MG63 (cell line): ENCODE results near the gene OR1F1. TPM values are rescaled to one million over a fixed set of nuclear protein-coding genes. Genes with fewer than 3 reads are reported as not detected.
A peak's percentile ranks its signal among the peaks of the same experiment; 100 is the strongest.
"Not testable (repeated sequence)": the region's sequence is repeated elsewhere in the genome, so short reads cannot be mapped to it uniquely, and the experiment has no call there.

ENCODE experiments used
- DNase-seq: peaks from one replicate; pipeline ENCODE4 v3.0.0-alpha.2; 2020
- H3K27me3 ChIP-seq: fragments of 250-450 bp; sonication (Bioruptor Pico); 2 replicates; pipeline ENCODE4 v1.5.1; 2020; ENCODE audit warnings: mild to moderate bottlenecking, moderate library complexity
- H3K36me3 ChIP-seq: fragments of 250-450 bp; sonication (Bioruptor Pico); 2 replicates; pipeline ENCODE4 v1.5.1; 2020; ENCODE audit warnings: mild to moderate bottlenecking, moderate library complexity
- H3K4me3 ChIP-seq: fragments of 250-450 bp; sonication (Bioruptor Pico); 2 replicates; pipeline ENCODE4 v1.5.1; 2020; ENCODE audit warnings: mild to moderate bottlenecking, moderate library complexity
- H3K9me3 ChIP-seq: fragments of 250-450 bp; sonication (Bioruptor Pico); 2 replicates; pipeline ENCODE4 v1.5.1; 2020; ENCODE audit warnings: mild to moderate bottlenecking, moderate library complexity
- total RNA-seq: library from RNA; depleted of rRNA; stranded (reverse); fragments of >200 nt; shearing (Covaris generic); gene quantifications from 2 replicates; pipeline ENCODE4 v1.2.3, GENCODE V29; 2014; ENCODE audit warnings: low replicate concordance; rRNA removed

The OR1F1 gene
- total RNA-seq, result not detected in 2 replicates

DNA sequence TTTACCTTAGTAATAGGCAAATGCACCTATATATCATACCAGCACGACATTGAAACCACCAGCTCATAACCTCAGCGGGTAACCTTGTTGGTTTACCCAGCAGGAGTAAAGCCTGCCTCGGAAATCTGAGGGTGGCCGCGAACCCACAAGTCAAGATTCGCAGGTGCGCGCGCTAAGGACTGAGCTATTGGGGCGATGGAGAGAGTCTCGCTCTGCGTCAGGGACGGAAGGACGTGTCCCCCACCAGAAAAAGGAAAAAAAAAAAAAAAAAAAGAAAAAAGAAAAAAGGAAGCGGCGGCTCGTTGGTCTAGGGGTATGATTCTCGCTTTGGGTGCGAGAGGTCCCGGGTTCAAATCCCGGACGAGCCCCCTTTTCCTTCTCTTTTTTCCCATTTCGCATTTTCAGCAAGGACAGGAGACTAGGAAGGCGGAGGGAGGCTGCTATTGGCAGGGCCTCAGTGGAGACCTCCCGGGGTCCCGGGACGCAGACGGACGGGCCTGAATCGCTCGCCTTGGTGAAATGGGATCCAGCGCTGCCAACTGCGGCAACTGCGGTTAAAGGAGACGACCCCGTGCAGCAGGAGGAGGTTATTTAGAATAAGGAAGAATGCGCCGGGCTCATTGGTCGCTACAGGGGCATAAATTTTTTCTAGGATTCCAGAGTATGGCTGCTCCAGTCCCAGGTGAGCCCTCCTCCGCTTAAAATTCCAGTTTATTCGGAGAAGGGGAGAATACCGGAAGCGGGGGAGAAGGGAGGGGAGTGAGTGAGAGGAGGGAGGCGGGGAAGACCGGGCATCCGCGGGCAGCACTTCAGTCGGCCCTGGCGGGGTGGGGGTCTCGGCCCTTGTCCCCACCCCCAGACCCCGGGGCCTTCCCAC lies at the start of gene OR1F1:
OR1F1 (plus strand) TSS at position 407 of the 877 bp plus-strand sequence.
- peak; percentile 84 for DNase-seq
- no peaks in the 10 kb centered on the region for H3K36me3 ChIP-seq
- no peaks in the 10 kb centered on the region for H3K9me3 ChIP-seq

DNA sequence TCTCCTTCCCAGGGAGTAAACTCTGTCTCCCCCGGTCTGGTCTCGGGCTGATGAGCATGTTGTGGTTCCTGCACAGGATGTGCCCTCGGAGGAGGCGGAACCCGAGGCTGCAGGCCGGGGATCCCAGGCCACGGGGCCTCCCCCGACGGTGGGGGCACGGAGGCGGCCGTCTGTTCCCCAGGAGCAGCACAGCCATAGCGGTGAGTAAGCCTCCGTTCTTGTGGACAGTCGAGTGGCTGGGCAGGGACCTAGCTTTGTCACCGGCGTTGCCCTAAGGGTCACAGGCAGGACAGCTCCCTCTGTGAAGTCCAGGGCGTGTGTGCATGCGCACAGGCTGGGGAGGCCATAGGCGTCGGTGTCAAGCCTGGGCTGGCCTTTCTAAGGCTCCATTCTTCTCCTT lies 49.7 kb upstream of the OR1F1 start:
- Histone ChIP-seq H3K36me3 (peaks cover 7% of the 10 kb centered on the region), H3K4me3 (no peak overlapping the region), H3K9me3 (no peaks in the 10 kb centered on the region), H3K27me3 (no peaks in the 10 kb centered on the region)
- DNase-seq, result no peak

More for the DNA sequence above, at the start of gene OR1F1:
- Histone ChIP-seq H3K27me3 (peaks cover 6% of the 10 kb centered on the region; the same call in 1 of the 2 replicates), H3K4me3 (peak within 1 kb of the TSS; percentile 64)

DNA sequence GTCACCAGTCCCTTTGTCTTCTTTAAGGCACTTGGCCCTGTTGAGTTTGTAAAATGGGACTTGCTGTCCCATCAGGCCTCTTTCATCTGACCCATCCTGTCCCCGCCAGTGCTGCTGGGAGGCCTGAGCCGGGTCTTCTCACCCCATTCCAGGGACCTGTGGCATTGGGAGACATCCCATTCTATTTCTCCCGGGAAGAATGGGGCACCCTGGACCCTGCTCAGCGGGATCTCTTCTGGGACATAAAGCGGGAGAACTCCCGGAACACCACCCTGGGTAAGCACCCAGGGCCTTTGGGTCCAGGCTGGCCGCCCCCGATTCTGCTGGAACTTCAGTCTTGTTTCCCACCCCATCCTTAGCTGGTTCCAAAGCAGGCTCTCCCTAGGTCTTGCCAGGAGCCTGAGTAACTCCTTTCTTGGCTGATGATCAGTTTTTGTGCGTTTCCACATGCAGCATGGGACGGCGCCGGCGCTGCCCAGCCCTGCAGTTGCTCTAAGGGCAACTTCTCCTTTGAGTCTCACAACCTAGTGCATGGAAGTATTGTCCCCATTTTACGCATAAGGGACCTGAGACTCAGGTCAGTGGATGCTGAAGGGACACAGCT lies 49.1 kb upstream of the OR1F1 start:
- Histone ChIP-seq H3K36me3 (peaks cover 7% of the 10 kb centered on the region), H3K4me3 (no peak overlapping the region), H3K9me3 (no peaks in the 10 kb centered on the region), H3K27me3 (no peaks in the 10 kb centered on the region)
- DNase-seq, result no peak

DNA sequence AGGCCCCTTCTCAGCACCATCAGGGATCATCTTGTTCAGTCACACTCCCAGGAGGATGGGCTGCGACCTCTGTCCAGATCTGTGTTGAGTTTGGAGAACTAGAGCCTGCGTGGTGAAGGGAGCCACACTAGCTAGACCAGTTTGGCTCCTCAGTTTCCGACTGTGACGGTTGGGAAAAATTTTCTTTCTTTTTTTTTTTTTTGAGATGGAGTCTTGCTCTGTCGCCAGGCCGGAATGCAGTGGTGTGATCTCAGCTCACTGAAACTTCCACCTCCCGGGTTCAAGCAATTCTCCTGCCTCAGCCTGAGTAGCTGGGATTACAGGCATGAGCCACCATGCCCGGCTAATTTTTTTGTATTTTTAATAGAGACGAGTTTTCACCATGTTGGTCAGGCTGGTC lies 48.4 kb upstream of the OR1F1 start:
- not testable (repeated sequence) for DNase-seq, H3K9me3 ChIP-seq, H3K27me3 ChIP-seq, H3K36me3 ChIP-seq, H3K4me3 ChIP-seq

DNA sequence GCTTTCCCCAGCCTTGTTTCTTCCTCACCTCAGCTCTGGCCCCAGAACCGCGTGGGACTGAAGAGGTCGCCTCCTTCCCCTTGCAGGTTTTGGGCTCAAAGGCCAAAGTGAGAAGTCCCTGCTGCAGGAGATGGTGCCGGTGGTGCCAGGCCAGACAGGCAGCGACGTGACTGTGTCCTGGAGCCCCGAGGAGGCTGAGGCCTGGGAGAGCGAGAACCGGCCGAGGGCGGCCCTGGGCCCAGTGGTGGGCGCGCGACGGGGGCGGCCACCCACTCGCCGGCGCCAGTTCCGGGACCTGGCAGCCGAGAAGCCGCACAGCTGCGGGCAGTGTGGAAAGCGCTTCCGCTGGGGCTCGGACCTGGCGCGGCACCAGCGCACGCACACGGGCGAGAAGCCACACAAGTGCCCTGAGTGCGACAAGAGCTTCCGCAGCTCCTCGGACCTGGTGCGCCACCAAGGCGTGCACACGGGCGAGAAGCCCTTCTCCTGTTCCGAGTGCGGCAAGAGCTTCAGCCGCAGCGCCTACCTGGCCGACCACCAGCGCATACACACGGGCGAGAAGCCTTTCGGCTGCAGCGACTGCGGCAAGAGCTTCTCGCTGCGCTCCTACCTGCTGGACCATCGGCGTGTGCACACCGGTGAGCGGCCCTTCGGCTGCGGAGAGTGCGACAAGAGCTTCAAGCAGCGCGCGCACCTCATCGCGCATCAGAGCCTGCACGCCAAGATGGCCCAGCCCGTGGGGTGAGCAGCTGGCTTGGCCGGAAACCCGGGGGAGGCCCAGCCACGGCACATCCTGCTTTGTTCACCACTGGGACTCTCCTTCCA lies 47.2 kb upstream of the OR1F1 start:
- Histone ChIP-seq H3K4me3 (no peak overlapping the region), H3K36me3 (peaks cover 4% of the 10 kb centered on the region), H3K9me3 (no peaks in the 10 kb centered on the region), H3K27me3 (no peaks in the 10 kb centered on the region)
- DNase-seq, result no peak

DNA sequence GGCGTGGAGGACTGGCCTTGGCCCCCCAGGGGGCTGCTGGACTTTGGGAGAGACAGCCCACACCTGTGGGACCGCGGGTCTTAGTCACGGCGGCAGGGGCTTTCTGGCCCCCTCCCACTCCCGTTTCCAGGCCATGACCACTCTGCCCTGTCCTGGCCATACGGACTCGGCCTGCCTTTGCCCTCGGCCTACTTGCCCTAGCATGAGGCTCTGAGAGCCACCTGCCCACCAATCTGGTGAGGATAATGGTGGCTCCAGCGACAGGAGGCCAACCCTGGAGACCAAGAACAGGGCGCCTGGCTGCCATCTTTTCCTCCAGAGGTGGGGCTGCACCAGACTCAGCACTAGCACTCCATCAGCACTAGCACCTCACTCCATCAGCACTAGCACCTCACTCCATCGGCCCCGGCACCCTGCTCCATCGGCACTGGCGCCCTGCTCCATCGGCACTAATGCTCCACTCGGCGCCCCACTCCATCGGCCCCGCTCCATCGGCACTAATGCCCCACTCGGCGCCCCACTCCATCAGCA lies 46.2 kb upstream of the OR1F1 start:
- H3K27me3 ChIP-seq, result no peaks in the 10 kb centered on the region
- H3K9me3 ChIP-seq, result no peaks in the 10 kb centered on the region
- peaks cover 4% of the 10 kb centered on the region for H3K36me3 ChIP-seq
- no peak overlapping the region for H3K4me3 ChIP-seq
- no peak for DNase-seq

DNA sequence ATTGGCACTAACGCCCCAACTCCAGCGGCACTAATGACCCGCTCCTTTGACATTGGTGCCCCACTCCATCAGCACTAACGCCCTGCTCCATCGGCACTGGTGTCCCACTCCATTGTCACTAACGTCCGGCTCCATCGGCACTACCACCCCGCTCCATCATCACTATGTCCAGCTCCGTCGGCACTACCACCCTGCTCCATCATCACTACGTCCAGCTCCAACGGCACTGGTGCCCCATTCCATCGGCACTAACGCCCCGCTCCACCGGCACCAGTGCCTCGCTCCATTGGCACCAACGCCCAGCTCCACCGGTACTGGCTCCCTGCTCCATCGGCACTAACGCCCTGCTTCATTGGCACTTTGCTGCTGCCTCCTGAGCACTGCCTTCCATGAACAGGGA lies 45.7 kb upstream of the OR1F1 start:
- Histone ChIP-seq H3K4me3 (no peak overlapping the region), H3K36me3 (peaks cover 4% of the 10 kb centered on the region), H3K27me3 (no peaks in the 10 kb centered on the region), H3K9me3 (no peaks in the 10 kb centered on the region)
- no peak for DNase-seq

DNA sequence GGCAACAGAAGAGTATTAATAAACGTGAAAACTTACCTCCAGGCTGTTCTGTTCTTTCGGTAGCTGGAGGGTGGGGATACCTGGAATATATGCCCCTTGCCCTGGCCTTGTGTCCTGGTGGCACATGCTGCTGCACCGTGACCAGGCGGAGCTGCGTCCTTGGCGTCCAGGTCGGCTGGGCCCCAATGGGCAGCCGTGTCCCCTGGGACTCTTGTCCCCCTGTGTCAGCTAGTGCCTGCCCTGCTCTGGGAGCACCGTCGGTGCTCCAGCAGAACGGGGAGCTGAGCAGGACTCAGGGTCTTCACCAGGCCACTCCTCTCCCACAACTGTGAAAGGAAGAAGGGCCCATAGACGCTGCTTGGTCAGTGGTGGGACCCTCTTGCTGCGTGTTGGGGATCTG lies 45.2 kb upstream of the OR1F1 start:
- no peaks in the 10 kb centered on the region for H3K27me3 ChIP-seq
- H3K36me3 ChIP-seq, result peaks cover 3% of the 10 kb centered on the region
- no peak for DNase-seq
- no peaks in the 10 kb centered on the region for H3K9me3 ChIP-seq
- no peak overlapping the region for H3K4me3 ChIP-seq

DNA sequence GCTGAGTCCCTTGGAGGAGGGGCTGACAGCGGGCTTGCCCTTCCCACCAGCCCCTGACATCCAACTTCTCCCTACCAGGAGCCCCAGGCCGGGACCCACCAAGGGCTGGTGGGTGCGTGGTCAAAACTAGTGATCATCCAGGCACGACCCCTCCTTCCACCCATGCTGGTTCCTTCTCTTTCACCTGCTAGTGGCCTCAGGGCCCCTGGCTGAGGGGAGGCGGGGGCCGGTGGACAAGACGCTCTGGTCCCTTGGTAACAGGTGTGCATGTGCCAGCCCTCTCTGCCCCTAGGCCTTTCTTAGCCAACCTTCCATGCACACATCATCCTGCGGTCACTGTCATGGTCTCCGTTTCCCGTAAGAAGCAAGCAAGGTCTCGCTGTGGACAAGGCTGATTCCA lies 44.8 kb upstream of the OR1F1 start:
- Histone ChIP-seq H3K4me3 (no peak overlapping the region), H3K27me3 (no peaks in the 10 kb centered on the region), H3K9me3 (no peaks in the 10 kb centered on the region), H3K36me3 (no peaks in the 10 kb centered on the region; the same call in 1 of the 2 replicates)
- DNase-seq, result no peak

DNA sequence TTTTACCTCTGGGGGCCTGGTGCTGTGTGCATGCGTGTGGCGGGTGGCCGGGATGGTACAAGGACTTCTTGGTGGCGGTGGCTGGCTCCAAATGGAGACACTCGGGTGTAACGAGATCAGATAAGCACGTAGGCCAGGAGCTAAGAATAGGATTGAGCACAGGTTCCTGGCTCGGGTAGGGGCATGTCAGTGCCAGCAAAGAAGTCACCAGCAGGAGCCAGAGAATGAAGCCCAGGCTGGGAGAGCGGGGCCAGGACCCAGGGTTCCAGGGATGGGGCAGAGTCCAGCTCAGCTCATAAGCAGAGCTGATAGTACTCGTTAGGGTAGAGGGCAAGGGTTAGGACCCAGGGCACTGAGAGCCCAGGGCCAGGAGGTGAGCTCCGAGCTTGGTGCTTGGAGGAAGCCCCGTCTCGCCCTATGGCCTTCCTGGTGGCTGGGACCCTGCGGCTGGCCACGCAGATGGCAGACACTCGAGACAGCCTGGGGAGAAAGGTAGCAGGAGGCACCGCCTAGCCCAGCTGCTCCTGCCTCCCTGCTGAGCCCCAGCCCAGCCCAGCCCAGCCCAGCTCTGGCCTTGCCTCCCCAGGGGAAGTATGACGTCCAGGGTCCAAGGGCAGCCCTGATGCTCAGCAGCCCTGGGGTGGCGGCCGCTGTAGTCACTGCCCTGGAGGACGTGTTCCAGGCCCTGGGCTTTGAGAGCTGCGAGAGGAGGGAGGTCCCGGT lies 44.2 kb upstream of the OR1F1 start:
- no peaks in the 10 kb centered on the region for H3K27me3 ChIP-seq
- no peaks in the 10 kb centered on the region; the same call in 1 of the 2 replicates for H3K36me3 ChIP-seq
- no peak for DNase-seq
- no peak overlapping the region for H3K4me3 ChIP-seq
- no peaks in the 10 kb centered on the region for H3K9me3 ChIP-seq

DNA sequence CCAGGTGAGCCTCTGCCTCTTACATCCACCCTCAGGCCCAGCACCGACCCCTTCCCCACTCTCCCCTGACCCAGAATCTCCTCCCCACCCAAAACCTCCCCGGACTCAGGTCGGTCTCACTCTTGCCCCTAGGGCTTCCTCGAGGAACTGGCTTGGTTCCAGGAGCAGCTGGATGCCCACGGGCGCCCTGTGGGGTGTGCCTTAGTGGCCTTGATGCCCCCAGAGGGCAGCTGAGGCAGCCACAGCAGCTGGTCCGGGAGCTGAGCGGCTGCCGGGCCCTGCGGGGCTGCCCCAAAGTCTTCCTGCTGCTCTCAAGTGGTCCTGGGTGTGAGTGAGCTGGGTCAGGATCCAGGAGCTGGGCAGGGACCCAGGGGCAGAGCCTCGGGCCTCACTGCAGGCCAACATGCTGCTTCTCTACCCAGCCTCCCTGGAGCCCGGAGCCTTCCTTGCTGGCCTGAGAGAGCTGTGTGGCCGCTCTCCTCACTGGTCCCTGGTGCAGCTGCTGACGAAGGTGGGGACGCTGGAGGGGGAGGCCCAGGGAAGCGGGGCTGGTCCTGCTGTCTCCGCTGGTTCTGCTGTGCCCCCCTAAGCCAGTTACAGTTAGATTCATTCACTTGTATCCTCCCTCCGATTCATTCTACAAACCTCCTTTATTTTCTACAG lies 43.6 kb upstream of the OR1F1 start:
- H3K27me3 ChIP-seq, result no peaks in the 10 kb centered on the region
- H3K9me3 ChIP-seq, result no peaks in the 10 kb centered on the region
- no peaks in the 10 kb centered on the region; the same call in 1 of the 2 replicates for H3K36me3 ChIP-seq
- H3K4me3 ChIP-seq, result no peak overlapping the region
- DNase-seq, result no peak

DNA sequence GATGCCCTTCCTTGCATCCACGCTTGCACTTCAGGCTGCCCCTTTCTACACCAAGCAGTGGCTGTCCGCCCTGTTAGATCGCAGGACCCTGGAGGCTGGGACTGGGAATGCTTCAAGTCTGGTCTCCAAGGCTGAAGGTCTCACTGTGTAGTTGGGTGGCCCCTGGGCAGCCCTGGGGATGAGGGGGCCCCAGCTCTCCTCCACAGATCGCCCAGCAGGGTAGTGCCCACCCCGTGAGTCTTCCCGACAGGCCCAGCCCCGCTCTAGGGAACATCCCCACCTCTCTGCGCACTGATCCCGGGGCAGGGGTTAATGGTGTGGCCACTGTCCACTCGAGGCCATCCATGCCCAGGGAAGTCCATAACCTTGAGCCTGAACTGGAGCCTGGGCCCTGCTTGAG lies 42.9 kb upstream of the OR1F1 start:
- Histone ChIP-seq H3K36me3 (no peaks in the 10 kb centered on the region; the same call in 1 of the 2 replicates), H3K9me3 (no peaks in the 10 kb centered on the region), H3K27me3 (no peaks in the 10 kb centered on the region), H3K4me3 (no peak overlapping the region)
- no peak for DNase-seq

DNA sequence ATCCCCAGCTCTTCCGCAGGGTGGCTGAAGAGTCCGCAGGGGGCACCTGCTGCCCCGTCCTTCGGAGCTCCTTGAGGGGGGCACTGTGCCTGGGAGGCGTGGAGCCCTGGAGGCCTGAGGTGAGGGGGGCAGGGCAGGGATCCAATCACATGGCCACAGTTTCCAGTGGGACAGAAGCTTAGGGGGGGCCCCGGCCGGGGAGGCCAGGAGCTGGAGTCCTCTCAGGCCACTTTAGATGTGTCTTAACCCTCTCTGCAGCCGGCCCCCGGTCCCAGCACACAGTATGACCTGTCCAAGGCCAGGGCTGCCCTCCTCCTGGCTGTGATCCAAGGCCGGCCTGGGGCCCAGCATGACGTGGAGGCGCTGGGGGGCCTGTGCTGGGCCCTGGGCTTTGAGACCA lies 42.3 kb upstream of the OR1F1 start:
- Histone ChIP-seq H3K9me3 (no peaks in the 10 kb centered on the region), H3K27me3 (no peaks in the 10 kb centered on the region), H3K4me3 (no peak overlapping the region), H3K36me3 (no peaks in the 10 kb centered on the region; the same call in 1 of the 2 replicates)
- no peak for DNase-seq

DNA sequence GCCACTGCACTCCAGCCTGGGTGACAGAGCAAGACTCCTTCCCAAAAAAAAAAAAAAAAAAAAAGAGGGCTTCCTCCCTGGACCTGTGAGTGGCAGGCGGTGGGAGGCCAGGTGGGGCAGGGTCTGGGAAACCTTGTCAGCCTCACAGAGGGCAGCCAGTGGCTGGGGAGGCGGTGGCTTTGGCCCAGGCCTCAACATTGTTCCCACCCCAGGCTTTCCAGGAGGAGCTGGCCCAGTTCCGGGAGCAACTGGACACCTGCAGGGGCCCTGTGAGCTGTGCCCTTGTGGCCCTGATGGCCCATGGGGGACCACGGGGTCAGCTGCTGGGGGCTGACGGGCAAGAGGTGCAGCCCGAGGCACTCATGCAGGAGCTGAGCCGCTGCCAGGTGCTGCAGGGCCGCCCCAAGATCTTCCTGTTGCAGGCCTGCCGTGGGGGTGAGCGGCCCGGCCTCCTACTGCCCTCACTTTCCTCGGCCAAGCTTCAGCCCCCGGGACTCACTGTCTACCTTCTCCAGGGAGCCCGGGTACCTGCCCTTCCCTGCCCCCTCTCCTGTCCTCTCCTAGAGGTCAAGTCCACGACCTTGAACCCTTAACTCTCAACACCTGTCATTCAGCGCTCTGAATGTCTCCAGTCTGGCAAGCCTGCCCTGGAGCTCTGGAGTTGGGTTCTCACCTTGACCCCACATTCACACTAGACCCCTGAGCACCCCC lies 40.8 kb upstream of the OR1F1 start:
- Histone ChIP-seq H3K27me3 (no peaks in the 10 kb centered on the region), H3K9me3 (no peaks in the 10 kb centered on the region), H3K4me3 (no peak overlapping the region), H3K36me3 (no peaks in the 10 kb centered on the region)
- DNase-seq, result no peak

DNA sequence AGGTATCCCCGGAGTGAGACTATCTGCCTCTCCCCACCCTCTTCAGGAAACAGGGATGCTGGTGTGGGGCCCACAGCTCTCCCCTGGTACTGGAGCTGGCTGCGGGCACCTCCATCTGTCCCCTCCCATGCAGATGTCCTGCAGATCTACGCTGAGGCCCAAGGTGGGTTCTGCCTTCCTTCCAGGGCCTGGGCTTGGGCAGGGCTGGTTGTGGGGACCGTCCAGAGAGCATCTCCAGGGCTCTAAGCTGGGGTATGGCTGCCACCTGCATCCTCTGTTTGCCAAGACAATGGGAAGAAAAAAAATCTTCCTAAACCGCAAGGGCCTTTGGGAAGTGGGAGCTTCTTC lies 40.3 kb upstream of the OR1F1 start:
- Histone ChIP-seq H3K9me3 (no peaks in the 10 kb centered on the region), H3K36me3 (no peaks in the 10 kb centered on the region), H3K27me3 (no peaks in the 10 kb centered on the region), H3K4me3 (no peak overlapping the region)
- DNase-seq, result no peak
